Liver (tissue), 3 donors: Measurements from ENCODE around the gene TIFAB.

Experiments used
- FOXA1 ChIP-seq: IDR thresholded peaks from 2 replicates; pipeline ENCODE4 v1.6.1; 2016; ENCODE audit warnings: antibody characterized with exemption
- HNF4G ChIP-seq: IDR thresholded peaks from 2 replicates; pipeline ENCODE4 v1.6.1; 2016; ENCODE audit warnings: antibody characterized with exemption
- JUND ChIP-seq, 2 donors: IDR thresholded peaks; 2 replicates each; pipeline ENCODE4 v1.6.1; 2016; ENCODE audit warnings: antibody characterized with exemption in 2 of 2
- NR2F2 ChIP-seq: IDR thresholded peaks from 2 replicates; pipeline ENCODE4 v1.6.1; 2016; ENCODE audit warnings: antibody characterized with exemption
- RAD21 ChIP-seq, 2 donors: IDR thresholded peaks; 2 replicates each; pipeline ENCODE4 v1.6.1; 2016; ENCODE audit warnings: antibody characterized with exemption in 2 of 2, mild to moderate bottlenecking in 2 of 2
- RXRA ChIP-seq, 2 donors: IDR thresholded peaks; 2 replicates each; pipeline ENCODE4 v1.6.1; 2017 to 2018; ENCODE audit warnings: antibody characterized with exemption in 2 of 2, mild to moderate bottlenecking in 1 of 2
- TAF1 ChIP-seq: conservative IDR thresholded peaks from 2 replicates; pipeline ENCODE4 v1.6.1; 2016; ENCODE audit warnings: antibody characterized with exemption, mild to moderate bottlenecking
- TF ChIP-seq, protein P1 (sequence below): IDR thresholded peaks from 2 replicates; pipeline ENCODE4 v1.6.1; 2016; ENCODE audit warnings: antibody characterized with exemption
- TF ChIP-seq, protein P2 (sequence below): fragments of 150-350 bp; IDR thresholded peaks from 2 replicates; pipeline ENCODE4 v1.5.1; 2017; ENCODE audit warnings: improper control_type of control experiment, low read depth, low read length; ENCODE audit not compliant: missing input control
- TF ChIP-seq, protein P3 (sequence below): IDR thresholded peaks from 2 replicates; pipeline ENCODE4 v1.6.1; 2016; ENCODE audit warnings: antibody characterized with exemption
- donor health status: healthy.
- donor health status: healthy.

DNA sequence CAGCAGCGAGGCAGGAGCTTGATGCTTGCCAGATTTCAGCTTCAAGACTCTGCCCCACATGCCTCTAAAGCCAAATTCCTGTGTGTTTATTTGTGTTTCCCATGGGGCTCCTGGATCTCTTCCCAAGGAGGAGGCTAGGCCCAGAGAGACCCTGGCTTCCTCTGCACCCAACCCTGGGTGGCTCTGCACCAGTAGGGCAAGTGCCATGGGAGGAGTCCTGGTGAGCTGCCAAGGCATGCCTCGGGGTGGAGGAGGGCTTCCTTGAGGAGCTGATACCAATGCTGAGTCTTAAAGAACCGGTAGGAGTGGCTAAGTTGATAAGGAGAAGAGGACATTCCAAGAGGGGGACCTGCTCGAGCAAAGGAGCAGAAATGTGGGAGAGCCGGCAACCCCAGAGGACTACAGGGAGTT lies 6.8 kb upstream of the TIFAB start:
- no peak for TF ChIP-seq NR2F2
- TF ChIP-seq, protein P1, sequence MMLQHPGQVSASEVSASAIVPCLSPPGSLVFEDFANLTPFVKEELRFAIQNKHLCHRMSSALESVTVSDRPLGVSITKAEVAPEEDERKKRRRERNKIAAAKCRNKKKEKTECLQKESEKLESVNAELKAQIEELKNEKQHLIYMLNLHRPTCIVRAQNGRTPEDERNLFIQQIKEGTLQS, result no peak
- TF ChIP-seq, protein P2, sequence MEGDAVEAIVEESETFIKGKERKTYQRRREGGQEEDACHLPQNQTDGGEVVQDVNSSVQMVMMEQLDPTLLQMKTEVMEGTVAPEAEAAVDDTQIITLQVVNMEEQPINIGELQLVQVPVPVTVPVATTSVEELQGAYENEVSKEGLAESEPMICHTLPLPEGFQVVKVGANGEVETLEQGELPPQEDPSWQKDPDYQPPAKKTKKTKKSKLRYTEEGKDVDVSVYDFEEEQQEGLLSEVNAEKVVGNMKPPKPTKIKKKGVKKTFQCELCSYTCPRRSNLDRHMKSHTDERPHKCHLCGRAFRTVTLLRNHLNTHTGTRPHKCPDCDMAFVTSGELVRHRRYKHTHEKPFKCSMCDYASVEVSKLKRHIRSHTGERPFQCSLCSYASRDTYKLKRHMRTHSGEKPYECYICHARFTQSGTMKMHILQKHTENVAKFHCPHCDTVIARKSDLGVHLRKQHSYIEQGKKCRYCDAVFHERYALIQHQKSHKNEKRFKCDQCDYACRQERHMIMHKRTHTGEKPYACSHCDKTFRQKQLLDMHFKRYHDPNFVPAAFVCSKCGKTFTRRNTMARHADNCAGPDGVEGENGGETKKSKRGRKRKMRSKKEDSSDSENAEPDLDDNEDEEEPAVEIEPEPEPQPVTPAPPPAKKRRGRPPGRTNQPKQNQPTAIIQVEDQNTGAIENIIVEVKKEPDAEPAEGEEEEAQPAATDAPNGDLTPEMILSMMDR, result no peak
- no peak for TF ChIP-seq JUND (IDR thresholded peaks at IDR 0.05)
- TF ChIP-seq TAF1, result no peak
- TF ChIP-seq RAD21 (IDR thresholded peaks at IDR 0.05), result no peak
- no peak for TF ChIP-seq RXRA (IDR thresholded peaks at IDR 0.05)
- TF ChIP-seq HNF4G, result no peak
- TF ChIP-seq, protein P3, sequence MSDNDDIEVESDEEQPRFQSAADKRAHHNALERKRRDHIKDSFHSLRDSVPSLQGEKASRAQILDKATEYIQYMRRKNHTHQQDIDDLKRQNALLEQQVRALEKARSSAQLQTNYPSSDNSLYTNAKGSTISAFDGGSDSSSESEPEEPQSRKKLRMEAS, result no peak
- no peak for TF ChIP-seq FOXA1
